ENCODE results near the gene INHBA.
A peak's percentile ranks its signal among the peaks of the same experiment; 100 is the strongest.

INHBA gene

DNA sequence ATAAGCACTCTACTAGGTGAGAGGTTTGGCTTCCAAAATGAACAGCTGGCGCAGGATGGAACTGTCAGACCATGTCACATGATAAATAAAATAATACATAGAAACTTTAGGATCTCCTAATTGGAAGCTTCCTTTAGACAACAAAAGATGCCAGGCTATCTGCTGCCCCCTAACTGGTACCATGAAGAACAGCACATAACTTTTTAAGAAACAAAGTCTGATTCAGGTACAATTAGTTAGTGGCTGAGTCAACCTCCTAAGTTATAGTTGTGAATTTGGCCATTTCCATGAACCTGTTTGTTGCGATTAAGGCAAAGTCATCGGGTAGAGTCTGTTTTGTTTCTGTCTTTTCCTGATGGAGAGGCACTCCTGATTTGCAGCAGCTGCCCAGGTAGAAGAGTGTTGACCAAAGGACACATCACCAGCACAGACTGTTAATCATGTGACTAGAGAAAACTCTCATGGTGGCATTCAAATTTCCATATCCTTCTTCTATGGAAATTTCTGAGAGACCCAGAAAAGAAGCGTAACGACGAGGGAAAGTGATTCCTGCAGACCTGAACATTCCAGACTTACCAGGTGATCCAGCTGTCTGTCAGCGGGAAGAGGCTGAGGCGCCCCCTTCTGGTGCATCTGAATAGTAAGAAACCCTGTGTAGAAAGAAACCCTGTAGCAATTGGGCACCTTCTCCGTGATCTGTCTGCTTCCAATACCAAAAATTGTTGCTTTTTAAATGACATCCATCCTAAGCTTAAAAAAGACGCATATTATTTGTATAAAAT lies 8.6 kb upstream of the INHBA start:
- no peak for DNase-seq (ENCODE audit: low read depth)

DNA sequence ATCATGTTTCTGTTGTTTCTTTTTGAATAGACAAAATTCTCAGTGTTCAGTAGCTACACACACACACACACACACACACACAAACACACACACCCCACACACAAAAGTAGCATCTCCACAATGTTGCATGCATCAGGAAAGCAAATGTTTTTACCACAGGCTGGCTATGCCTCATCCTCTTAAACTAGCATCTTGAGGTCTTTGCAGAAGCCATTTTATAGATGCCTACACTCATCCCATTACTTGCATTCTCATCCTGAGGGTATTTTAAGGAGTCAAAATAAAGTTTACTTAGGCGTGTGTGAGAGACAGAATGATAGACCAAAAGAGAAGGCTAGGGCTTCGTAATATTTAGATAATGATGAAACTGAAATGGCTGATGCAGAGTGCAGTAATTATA lies 7.9 kb upstream of the INHBA start:
- no peak for DNase-seq (ENCODE audit: low read depth)

DNA sequence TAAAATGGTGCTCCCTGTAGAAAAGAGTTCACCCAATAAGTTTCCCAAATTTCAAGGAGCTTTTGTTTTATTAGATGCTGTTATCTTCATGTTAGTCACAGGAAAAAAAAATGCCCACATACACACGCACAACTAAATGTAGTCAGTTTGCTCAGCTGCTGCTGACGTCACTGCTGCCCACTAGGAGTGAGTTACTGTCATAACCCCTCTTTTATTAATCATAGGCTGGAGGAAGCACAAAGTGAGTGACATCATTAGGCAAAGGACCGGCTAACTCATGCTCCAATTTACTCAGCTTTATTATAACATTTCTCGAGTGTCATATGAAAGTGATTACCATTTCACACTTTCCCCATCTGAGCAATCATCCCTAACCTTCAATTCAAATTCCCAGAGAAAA lies 6.7 kb upstream of the INHBA start:
- no peak for DNase-seq (ENCODE audit: low read depth)

DNA sequence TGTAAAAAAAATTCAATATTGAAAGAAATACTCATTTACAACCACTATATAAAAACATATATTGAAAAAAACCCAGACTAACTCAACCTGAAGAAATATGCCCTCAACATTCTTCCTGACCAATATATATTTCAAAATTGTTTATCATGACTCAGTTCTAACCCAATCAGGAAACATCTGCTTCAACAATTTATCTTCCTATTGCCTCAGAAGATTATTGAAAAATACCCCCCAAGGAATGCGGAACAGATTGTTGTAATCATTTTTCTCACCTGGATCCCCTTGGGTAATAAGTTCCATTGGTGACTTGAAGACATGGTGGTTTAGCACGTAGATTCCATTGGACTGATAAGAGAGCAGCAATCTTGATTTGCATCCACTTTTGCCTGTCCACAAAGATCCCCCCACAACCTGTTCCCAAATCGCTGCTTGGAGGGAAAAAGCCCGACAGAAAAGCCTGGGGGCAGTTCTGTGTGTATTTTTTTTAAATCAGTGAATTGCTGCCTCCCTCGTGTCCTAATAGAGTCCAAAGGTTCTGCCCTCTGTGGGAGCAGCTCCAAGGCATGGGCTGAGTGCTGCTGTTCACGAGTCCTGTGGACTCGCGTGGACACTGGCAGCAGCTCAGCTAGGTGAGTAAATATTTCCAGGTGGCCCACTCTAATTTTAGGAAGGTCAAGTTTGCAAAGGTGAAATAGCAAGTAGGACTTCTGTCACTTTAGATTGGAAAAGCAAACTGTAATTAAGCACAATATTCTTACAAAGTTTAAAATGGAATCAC lies 5.9 kb upstream of the INHBA start:
- DNase-seq (ENCODE audit: low read depth) = no peak

DNA sequence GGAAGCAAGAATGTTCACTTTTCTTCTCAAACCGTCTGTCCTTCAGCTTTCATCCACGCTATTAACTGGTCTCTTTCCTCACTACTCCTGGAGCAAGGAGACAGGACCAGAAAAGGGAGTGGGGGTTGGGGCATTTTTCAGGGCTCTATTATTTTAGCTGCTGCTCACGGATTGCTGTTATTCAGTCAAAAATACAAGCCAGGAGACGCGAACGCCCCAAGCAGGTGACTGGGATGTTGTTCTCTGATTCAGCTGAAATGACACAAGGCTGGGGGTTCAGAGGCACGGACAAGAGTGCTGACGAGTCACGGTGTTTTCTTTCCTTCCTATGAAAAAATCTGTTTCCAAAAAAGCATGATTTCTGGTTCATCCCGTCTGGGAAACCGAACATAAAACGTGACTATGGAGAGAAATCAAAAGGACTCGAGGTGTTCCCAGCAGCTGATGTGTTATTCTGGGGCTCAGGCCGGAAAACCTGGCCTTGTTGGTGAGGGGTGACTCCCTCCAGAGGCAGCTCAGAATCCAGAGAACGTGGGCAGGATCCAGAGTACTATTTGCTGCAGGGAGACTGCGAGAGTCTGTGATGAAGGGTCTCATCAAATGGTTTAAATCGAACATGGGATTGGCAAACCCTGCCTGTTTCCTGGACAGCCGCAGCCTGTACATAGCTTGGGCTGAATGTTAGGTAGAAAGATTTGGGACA lies 3.5 kb upstream of the INHBA start:
- DNase-seq (ENCODE audit: low read depth) = no peak

DNA sequence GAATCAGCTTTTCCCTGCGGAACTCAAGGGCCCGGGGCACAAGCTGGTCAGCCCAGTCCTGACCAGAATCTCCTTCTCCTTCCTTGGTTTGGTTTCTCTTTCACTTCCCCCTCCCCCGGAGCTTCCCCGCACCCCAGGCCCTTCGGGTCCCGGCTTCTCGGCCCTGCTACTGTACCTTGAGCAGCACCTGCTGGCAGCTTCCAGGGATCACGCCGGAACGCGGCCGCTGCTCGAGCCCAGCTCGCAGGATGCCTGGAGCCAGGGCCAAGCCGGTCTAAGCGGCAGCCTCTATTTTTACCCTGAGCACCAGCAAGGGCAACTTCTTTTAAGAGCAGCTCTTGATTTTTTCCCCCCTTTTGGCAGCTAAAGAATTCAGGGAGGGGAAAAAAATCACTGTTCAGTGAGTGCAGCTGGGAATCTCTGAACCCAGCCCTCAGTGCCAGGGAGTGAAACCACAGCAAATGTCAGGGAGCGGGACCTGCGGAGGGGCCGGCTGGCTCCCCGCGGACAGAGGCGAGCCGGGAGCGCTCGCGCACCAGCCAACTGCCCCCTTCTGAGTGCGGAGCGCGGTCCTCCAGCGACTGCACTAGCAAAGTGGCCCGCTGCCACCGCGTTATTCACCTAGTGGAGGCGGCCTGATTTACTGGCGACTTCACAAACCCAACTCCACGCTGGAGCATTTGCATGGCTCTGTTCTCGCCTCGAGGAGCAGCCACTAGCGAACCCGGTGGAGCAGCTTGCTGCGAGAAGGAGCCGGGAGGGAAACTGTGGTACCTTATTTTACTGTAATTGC lies 2.4 kb upstream of the INHBA start:
- peak; percentile 24 for DNase-seq (ENCODE audit: low read depth)

DNA sequence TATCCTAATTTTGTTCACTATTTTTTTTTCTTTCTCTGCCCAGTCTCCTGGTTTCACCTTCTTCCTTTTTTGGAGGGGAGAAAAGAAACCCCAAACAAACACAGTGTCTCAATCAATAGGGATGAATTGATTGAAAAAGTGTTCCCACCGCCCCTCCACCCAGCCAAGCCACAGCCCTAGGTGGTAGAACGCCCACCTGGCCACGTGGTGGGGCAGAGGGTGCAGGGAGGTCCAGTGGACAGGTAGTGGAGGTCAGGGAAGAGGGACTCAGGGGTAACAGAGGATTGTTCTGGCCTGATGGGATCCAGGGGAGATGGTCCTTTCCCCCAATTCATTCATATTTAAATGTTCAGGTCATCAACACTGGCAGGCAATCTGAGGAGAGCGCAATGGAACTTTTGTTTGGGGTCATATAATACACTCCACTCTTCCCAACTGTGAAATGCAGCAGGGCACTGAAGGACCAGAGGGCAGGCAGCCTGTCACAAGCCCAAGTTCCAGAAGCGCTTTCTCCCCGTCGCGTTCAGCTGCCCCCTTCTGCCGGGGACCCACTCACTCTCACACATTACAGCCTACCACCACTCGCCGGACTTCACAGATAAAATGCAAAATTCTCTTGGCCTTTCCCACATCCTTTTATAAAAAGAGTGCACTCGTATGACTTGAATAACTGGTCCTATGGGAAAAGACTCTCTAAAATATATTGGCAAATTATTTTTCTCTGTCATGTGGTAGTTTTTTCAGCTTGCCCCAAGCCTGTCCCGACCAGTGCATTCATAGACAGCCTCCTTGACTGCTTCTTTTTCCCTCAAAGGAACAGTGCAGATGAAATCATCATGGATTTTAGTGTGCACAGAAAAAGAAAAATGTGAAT lies 1.6 kb downstream of the INHBA start:
- no peak for DNase-seq (ENCODE audit: low read depth)

DNA sequence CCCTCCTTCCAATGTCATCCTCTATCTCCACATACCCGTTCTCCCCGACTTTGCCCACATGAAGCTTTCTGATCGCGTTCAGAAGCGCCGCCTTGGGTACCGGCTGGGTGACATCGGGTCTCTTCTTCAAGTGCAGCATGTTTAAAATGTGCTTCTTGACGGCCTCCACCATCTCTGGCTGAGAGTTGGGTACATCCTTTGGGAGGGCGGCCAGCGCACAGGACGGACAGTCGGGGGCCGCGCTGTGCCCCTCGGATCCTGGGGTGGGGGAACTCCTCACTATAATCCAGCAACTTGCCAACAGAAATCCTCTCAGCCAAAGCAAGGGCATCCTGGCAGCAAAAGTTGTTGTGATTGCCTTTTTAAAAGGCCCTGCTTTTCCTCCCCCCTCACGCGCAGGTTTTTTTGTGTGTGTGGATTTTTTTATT lies 2.8 kb downstream of the INHBA start:
- no peak for DNase-seq (ENCODE audit: low read depth)

DNA sequence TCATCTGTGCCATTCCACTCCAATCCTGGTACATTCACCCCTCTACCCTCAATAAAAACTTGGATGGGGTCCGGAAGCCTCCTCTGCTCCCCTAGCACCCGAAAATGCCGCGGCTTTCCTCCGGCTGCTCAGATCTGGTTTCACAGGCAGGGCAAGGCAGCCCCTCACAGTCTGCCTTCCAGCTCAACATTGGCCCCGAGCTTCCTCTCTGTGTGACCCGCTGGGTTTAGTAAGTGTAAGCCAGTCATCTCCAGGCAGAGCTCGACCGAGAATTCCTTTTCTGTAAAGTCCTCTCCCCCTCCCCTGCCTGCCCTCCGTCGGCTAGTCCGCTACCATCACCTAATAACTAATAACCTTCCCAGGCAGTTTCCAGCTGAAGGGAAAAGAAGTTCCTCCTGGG lies 3.4 kb downstream of the INHBA start:
- no peak for DNase-seq (ENCODE audit: low read depth)

DNA sequence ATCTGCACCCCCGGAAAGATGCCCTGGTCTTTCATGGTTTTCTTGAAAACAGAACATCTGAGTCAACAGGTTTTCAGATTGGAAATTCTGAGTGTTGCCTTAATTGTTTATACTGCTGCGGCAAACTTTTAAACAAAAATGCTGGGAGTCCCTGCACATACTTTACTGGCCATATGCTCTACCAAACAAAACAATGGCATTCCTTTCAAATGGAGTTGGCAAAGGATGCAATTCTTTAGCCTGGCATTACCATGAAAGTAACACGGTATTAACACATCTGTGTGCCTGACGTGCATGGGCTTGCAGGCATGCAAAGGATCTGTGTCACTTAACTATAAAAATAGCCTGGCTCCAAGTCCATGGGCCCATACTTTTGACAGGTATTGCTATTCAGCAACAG lies 4.2 kb downstream of the INHBA start:
- no peak for DNase-seq (ENCODE audit: low read depth)

DNA sequence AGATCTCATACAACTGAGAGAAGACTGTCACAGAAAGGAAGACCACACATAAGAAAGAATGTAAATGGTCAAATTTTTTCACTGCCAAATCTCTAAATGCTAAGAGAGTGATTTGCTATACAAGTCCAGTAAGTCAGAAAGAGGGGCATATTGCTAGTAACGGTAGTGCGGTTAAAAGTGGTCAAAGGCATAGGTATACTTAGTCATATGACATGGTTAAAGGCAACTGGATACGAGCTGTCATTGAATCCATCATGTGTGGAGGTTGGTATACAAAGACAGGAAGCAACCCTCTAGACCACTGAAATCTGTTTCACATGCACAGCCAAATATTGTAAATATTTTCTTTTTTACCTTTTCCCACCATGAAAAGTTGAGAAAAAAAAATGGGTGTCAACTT lies 4.8 kb downstream of the INHBA start:
- DNase-seq (ENCODE audit: low read depth) = no peak

DNA sequence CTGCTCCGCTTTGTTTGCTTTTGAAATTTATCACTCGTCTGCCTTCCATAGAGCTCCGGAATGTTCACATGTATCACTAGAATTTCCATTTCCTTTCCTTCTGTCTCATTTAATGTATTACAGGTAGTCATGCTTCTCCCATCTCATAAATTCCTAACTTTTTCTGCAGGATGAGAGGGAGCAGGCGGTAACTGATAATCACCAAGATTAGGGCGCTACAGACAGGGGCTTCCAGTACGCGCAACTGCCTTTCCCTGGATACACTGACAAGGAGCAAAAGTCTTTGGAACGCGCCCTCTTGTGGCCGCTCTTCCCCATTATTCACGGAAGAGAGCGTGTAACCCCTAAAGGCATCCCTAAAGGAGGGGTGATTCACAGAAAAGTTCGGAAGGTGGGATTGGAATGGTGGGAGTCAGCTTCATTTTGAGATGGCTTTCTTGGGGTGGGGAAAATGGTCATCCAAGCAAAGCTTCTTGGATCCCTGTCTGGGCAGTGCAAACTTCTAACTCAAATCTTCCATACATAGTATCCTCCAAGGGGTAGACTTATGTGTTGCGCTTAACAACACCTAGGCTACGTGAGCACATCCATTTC lies 6.5 kb downstream of the INHBA start:
- no peak for DNase-seq (ENCODE audit: low read depth)

DNA sequence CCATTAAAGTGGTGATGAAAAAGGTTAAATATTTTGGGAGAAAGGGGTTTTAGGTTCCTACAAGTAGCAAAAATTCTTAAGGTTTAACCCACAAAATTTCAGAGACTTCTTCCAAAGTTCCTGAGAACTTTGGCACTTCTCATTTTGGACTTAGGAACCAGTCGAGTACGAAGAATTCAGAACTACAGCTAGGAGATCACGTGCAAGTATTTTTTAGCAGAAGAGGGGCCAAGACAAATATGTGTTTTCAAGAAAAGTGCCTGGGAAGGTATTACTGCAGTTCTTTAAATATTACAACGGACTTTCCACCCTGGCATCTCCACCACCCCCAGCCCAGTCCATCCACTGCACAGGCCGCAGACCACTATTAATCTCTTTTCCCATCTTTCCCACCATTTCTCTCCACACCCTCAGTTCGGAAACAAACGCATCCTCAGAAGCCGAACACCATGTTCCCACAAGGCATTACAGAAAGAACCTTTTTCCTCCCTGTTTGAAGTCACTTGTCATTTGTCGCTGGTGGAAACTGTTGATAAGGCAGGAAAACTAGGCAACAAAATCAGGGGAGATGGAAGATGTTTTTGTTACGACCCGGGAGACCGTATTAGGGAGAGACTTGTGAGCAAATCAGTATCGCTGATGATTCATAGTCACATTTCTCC lies 7.1 kb downstream of the INHBA start:
- no peak for DNase-seq (ENCODE audit: low read depth)

DNA sequence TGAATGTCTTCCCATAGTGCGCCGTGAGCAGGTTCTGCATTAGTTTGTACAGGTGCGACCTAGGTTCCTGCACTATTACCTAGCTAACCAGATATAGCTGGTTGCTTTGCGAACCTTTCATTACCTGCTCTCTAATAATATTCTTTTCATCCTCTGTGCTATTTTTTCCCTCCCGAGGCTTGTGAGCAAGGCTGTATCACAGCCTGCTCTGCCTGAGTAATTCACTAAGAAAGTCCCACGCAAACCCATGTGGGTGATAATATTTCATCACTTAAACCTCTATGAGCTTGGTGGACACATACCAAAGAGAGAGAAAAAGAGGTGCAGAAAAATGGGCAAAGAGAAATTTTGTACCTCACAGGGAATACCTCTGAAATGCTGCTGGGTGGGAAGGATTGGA lies 8.4 kb downstream of the INHBA start:
- no peak for DNase-seq (ENCODE audit: low read depth)

DNA sequence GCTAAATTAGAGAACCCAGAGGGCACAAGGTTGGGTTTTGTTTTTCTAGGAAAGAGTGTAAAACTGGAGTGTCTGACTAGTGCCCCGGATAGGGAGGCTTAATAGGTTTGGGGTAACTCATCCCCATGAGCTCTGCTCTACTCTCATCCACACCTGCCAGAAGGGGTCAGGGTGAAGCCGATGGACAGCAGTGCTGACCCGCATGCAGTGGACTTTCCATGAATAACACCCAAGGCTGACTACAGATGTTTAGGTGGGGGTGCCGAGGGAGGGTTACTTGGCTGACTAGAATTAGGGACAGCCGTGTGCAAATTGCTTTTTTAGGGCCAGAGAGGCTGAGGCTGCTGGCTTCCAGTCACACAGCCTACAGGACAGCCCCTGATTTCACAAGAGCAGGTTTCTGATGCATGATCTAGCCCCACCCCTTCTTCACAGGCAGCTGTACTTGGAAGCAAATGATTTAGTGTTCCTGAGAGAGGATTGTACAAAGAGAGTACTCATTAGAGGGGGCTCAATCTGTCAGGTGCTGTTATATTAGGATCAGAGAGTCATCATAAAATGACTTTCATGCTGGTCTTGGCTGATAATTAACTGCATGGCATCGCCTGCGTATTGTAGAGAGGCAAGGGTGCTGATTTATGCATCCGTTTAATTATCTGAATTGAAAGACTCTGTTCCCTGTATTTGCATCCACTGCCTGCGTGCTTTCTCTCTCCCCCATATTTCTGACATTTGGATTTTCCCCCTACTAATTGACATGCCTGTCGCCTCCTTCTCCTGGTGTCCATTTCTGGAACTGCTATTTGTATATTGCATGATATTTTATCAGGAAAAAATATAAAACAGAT lies 9.5 kb downstream of the INHBA start:
- DNase-seq (ENCODE audit: low read depth) = no peak

DNA sequence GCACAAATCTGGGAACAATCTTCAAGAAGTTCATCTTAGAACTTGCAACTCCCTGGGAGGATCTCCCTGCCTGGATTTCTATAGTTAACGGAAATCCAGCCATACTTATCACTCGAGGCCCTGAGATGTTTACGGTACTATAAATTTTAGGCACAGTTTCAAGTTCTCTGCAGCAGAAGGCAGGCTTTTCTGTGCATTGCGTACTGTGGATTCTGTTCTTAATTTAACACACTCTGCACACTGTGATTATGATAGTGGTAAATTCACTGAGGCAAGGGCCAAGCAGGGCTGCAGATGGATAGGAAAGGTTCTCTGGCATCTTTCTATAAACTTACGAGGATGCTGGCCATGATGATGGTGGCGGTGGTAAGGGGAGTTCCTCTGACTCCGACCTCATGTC lies 10.6 kb downstream of the INHBA start:
- no peak for DNase-seq (ENCODE audit: low read depth)

DNA sequence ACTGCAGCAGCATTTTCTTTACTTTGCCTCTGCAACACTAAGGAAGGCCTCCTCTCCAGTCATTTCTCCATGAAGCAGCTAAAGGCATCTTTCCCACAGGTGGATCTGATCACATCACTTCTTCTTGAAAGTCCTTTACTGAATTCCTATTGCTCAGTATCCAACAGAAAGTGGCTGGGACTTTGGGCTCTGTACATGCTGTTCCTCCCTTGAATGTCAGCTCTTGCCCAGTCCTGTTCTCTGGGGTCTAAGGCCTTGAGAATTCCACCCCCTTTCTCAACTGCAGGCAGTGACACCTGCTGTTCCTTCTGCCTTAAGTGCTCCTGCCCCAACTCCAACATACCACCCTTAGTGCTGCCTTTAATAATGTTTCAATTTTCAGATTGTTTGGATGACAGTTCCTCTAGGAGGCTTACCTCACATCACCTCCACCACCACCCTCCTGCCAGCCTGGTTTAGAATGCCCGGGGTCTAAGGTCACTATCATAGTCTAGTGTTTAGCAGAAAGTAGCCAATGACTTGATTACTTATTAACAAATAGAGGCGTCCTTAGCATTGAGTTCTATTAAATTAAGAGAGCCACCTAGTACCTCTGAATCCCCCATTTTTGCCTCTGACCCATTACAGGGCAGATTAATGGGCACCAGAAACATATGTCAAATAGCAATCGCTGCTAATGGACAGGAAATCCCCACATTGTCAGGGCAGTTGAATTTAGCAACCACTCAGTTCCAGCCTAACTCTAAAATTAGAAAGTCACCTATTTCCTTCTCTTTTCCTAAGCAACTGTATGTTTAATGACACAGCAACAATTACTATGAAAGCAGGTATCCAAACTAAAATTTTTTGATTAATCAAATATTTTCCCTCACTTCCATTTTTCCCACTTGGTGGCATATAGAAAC lies 11.4 kb downstream of the INHBA start:
- no peak for DNase-seq (ENCODE audit: low read depth)

DNA sequence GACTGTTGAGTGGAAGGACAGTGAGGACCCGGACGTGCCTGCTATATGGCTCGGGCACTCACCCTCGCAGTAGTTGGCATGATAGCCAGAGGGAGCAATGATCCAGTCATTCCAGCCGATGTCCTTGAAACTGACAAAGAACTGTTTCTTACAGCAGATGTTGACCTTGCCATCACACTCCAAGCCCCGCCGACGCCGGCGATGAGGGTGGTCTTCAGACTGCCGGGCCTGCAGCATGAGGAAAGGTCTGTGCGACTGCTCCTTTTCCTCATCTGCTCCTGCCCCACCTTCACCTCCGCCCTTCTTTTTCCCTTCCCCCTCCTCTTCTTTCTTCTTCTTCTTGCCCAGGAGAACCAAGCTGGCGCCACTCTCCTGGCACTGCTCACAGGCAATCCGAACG lies 13.1 kb downstream of the INHBA start:
- DNase-seq (ENCODE audit: low read depth) = no peak
